ENCODE data around the gene PIAS4. TPM values are rescaled to one million over a fixed set of nuclear protein-coding genes. Genes with fewer than 3 reads are reported as not detected.

Gene PIAS4
- total and polyA plus RNA-seq, 9 of the 15 experiments (the other 6 are each of a cell fraction or from before 2014, with no cell fraction given), result 0.27 to 34.9 (median 14.4) TPM

DNA sequence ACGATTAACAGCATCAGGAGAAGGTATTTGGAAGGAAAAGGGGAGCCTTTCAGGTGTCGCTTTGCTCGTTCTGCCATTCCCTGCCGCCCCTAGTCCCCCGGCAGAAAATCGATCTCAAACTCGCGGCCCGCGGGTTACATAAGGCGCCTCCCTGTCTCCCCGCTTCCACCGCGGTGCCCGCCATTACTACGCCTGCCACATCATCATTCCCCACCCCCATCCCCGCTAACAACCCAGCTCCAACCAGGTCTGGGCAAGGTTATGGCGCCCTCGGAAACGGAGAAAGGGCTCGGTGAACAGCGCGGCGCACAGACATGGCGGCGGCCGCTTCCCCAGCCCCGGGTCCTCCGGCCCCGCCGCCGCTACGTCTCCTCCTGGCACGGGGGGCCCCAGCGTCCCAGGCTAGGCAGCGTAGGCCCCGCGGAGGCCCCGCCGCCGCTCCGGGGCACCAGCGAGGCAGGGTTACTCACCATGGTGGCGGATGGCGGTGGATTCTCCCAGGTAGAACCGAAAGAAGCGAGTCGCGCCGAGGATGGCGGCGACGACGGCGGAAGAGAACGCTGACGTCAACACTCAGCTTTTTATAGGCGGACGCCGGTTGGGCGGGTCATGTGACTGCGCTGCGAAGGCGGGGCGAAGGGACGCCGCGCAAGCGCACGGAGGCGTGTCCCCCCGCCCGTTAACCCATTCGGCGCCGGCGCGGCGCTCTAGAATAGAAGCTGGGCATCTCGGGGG lies 22.5 kb upstream of the PIAS4 start, which contains the start of gene EEF2 (continued):
- TF ChIP-seq ZNF445 (CRISPR knock-in tag; IDR thresholded peaks at IDR 0.05; ENCODE audit: low read depth) (0 out of 2 replicates have a peak, but pooled peaks have one; percentile 24), GTF2F1 (IDR thresholded peaks at IDR 0.05; ENCODE audit: low read depth, low read length) (peak; percentile 94), KDM4B (IDR thresholded peaks at IDR 0.05; ENCODE audit: borderline replicate concordance in 2 of 2, low read depth in 1 of 2) (peak in 1 of 2 experiments; percentile 73; a peak in 1 of 4 replicates), CEBPB (tag; IDR thresholded peaks at IDR 0.05) (no peak), ZNF175 (CRISPR knock-in tag; IDR thresholded peaks at IDR 0.05; ENCODE audit: low read depth) (0 out of 2 replicates have a peak, but pooled peaks have one; percentile 38), NR2C2 (CRISPR knock-in tag; IDR thresholded peaks at IDR 0.05) (no peak; the same call in 1 of the 2 replicates), NR2C2 (tag; IDR thresholded peaks at IDR 0.05) (peak; percentile 11; the same call in 1 of the 2 replicates), DEAF1 (CRISPR knock-in tag; IDR thresholded peaks at IDR 0.05) (no peak), RBFOX2 (IDR thresholded peaks at IDR 0.05; ENCODE audit: low read depth, low read length) (peak; percentile 100), ZNF589 (CRISPR knock-in tag; IDR thresholded peaks at IDR 0.05; ENCODE audit: low read depth) (peak; percentile 84), ZEB2 (IDR thresholded peaks at IDR 0.05) (no peak; the same call in 1 of the 2 replicates), ZNF57 (CRISPR knock-in tag; IDR thresholded peaks at IDR 0.05) (no peak), FUS (optimal IDR thresholded peaks at IDR 0.05; ENCODE audit: low read depth, low read length) (peak; percentile 63), SAFB (IDR thresholded peaks at IDR 0.05; ENCODE audit: borderline replicate concordance, low read depth, low read length) (0 out of 2 replicates have a peak, but pooled peaks have one; percentile 42), TARDBP (IDR thresholded peaks at IDR 0.05) (peak; percentile 65; the same call in 1 of the 2 replicates), SRSF3 (IDR thresholded peaks at IDR 0.05; ENCODE audit: insufficient read depth, low read length) (no peak; the same call in none of the 2 replicates), ESRRB (CRISPR knock-in tag; IDR thresholded peaks at IDR 0.05; ENCODE audit: borderline replicate concordance) (no peak), ZBTB17 (CRISPR knock-in tag; IDR thresholded peaks at IDR 0.05) (peak; percentile 59; the same call in 1 of the 2 replicates), SPI1 (IDR thresholded peaks at IDR 0.05; ENCODE audit: borderline replicate concordance, low read depth, low read length) (no peak), C11orf30 (IDR thresholded peaks at IDR 0.05; ENCODE audit: low read depth) (peak; percentile 81), FOXJ3 (CRISPR knock-in tag; IDR thresholded peaks at IDR 0.05) (no peak), GTF2B (IDR thresholded peaks at IDR 0.05; ENCODE audit: extremely low read depth, insufficient read length) (peak; percentile 64), BCL6 (CRISPR knock-in tag; IDR thresholded peaks at IDR 0.05) (no peak), ZNF778 (CRISPR knock-in tag; IDR thresholded peaks at IDR 0.05) (no peak), HNRNPH1 (optimal IDR thresholded peaks at IDR 0.05; ENCODE audit: low read depth, low read length) (no peak)
- TF ChIP-seq, protein P1, sequence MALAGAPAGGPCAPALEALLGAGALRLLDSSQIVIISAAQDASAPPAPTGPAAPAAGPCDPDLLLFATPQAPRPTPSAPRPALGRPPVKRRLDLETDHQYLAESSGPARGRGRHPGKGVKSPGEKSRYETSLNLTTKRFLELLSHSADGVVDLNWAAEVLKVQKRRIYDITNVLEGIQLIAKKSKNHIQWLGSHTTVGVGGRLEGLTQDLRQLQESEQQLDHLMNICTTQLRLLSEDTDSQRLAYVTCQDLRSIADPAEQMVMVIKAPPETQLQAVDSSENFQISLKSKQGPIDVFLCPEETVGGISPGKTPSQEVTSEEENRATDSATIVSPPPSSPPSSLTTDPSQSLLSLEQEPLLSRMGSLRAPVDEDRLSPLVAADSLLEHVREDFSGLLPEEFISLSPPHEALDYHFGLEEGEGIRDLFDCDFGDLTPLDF (CRISPR knock-in tag; IDR thresholded peaks at IDR 0.05), result peak; percentile 82
